Activated naive CD4-positive, alpha-beta T cell treated with Interleukin-2 at 50 U/mL for 16 hours (primary cell): Measurements from ENCODE around the gene NME1.

Experiments used
- DNase-seq: peaks from one replicate; pipeline ENCODE4 v3.0.0-alpha.2; 2020

The NME1 gene

GRCh38 chr17:51197754-51198153, 44.4 kb downstream of the NME1 start:
- no peak for DNase-seq

- DNase-seq: no peak
Observed at GRCh38 chr17:51200295-51200694, 46.9 kb downstream of the NME1 start.

- DNase-seq: no peak
Observed at GRCh38 chr17:51200846-51201245, 47.5 kb downstream of the NME1 start.

- DNase-seq: no peak
Observed at GRCh38 chr17:51203838-51204237, 50.5 kb downstream of the NME1 start.
